Tibial artery (tissue), 4 donors: ENCODE measurements around the gene LIME1.

ENCODE experiments used
- DNase-seq, 2 donors: peaks; one replicate each; pipeline ENCODE4 v3.0.0-alpha.2; 2019
- H3K27ac ChIP-seq, 2 donors: fragments of 200-600 bp; sonication (generic) in 1 of 2; 1 replicate in 1 of 2; 2 replicates in 1 of 2; pipeline ENCODE4 v1.5.1; 2018 to 2019; ENCODE audit warnings: mild to moderate bottlenecking in 1 of 2
- H3K27me3 ChIP-seq, 2 donors: fragments of 200-600 bp; sonication (generic) in 1 of 2; one replicate each; pipeline versions ENCODE4 v1.5.1 to v1.6.0; 2016 to 2019
- H3K36me3 ChIP-seq, 3 donors: fragments of 200-600 bp; sonication (generic) in 2 of 3; one replicate each; pipeline ENCODE4 v1.5.1; 2016 to 2019; ENCODE audit warnings: mild to moderate bottlenecking in 2 of 3
- H3K4me1 ChIP-seq, 4 donors: fragments of 200-600 bp; sonication (generic) in 2 of 4; 1 replicate in 3 of 4; 2 replicates in 1 of 4; pipeline ENCODE4 v1.5.1; 2016 to 2019
- H3K4me3 ChIP-seq, 2 donors: fragments of 200-600 bp; sonication (generic) in 1 of 2; 1 replicate in 1 of 2; 2 replicates in 1 of 2; pipeline ENCODE4 v1.5.1; 2018 to 2019; ENCODE audit warnings: mild to moderate bottlenecking in 2 of 2
- H3K9me3 ChIP-seq, 3 donors: fragments of 200-600 bp; sonication (generic) in 1 of 3; one replicate each; pipeline ENCODE4 v1.5.1; 2016 to 2019
- CTCF ChIP-seq, 2 experiments: fragments of 200-600 bp in 1 of 2; fragments of 450-650 bp in 1 of 2; IDR thresholded peaks; one replicate each; pipeline ENCODE4 v1.5.1; 2017 to 2019; ENCODE audit warnings: antibody characterized with exemption in 2 of 2, mild to moderate bottlenecking in 1 of 2, moderate library complexity in 1 of 2
- intact Hi-C: fragments of 100-400 bp; cut with DNase I; formaldehyde crosslinking; loops from one replicate; pipeline ENCODE4 v1.15.0; 2023; ENCODE audit warnings: low total_unique reads

LIME1 gene

GRCh38 chr20:63706027-63706695, 30.3 kb upstream of the LIME1 start:
- peak in 1 of 2 donors; percentile 53 for DNase-seq

GRCh38 chr20:63706852-63707557, 29.5 kb upstream of the LIME1 start:
- TF ChIP-seq CTCF (IDR thresholded peaks at IDR 0.05): no peak
- H3K4me3 ChIP-seq: peak overlapping the region; percentile 82 to 83

More at GRCh38 chr20:63706027-63706695, 30.3 kb upstream of the LIME1 start:
- Histone ChIP-seq H3K4me3 (peak overlapping the region in 1 of 2 donors; percentile 82), H3K4me1 (peaks cover 0 to 38% (median 28%) of the 10 kb centered on the region in 4 donors), H3K27ac (peak overlapping the region in 1 of 2 donors; percentile 76), H3K36me3 (peaks cover 21 to 69% (median 34%) of the 10 kb centered on the region in 3 donors), H3K27me3 (no peaks in the 10 kb centered on the region), H3K9me3 (no peaks in the 10 kb centered on the region)
- TF ChIP-seq CTCF (IDR thresholded peaks at IDR 0.05): no peak
- intact Hi-C loops: loop anchor here (5.0 kb wide), 2 partner anchors 49 to 79 kb away; partner anchors contain the start of genes GMEB2 and RTEL1

GRCh38 chr20:63707558-63708300, 28.7 kb upstream of the LIME1 start, which contains the start of the genes ARFRP1 and ZGPAT:
TSS of gene ARFRP1 (minus strand) at chr20:63707976. CDS start at chr20:63707091, 885 bp downstream.
TSS of gene ZGPAT (plus strand) at chr20:63708039. CDS start at chr20:63708581, 542 bp downstream.
- Histone ChIP-seq H3K27ac (peak within 1 kb of the TSS; percentile 76 to 86), H3K36me3 (peaks cover 34 to 75% (median 50%) of the 10 kb centered on the region in 3 donors)
- no peak for TF ChIP-seq CTCF (IDR thresholded peaks at IDR 0.05)

More at GRCh38 chr20:63706852-63707557, 29.5 kb upstream of the LIME1 start:
- DNase-seq: peak in 1 of 2 donors; percentile 74
- no peaks in the 10 kb centered on the region for H3K9me3 ChIP-seq
- H3K36me3 ChIP-seq: peaks cover 27 to 70% (median 42%) of the 10 kb centered on the region in 3 donors
- H3K27ac ChIP-seq: peak overlapping the region; percentile 76 to 86
- H3K4me1 ChIP-seq: peaks cover 0 to 40% (median 28%) of the 10 kb centered on the region in 4 donors
- no peaks in the 10 kb centered on the region for H3K27me3 ChIP-seq
- intact Hi-C loops: loop anchor here (5.0 kb wide), 2 partner anchors 50 to 80 kb away; partner anchors contain the start of genes GMEB2 and RTEL1

GRCh38 chr20:63708301-63709148, 27.9 kb upstream of the LIME1 start:
- intact Hi-C loops: loop anchor here (5.0 kb wide), 2 partner anchors 51 to 81 kb away; partner anchors contain the start of genes GMEB2 and RTEL1

More at GRCh38 chr20:63707558-63708300, 28.7 kb upstream of the LIME1 start, which contains the start of the genes ARFRP1 and ZGPAT:
- H3K4me3 ChIP-seq: peak within 1 kb of the TSS; percentile 82 to 83
- peak; percentile 85 to 93 for DNase-seq
- peaks cover 0 to 40% (median 28%) of the 10 kb centered on the region in 4 donors for H3K4me1 ChIP-seq
- intact Hi-C loops: loop anchor here (5.0 kb wide), 2 partner anchors 50 to 80 kb away; partner anchors contain the start of genes GMEB2 and RTEL1
- no peaks in the 10 kb centered on the region for H3K9me3 ChIP-seq
- no peaks in the 10 kb centered on the region for H3K27me3 ChIP-seq

More at GRCh38 chr20:63708301-63709148, 27.9 kb upstream of the LIME1 start:
- TF ChIP-seq CTCF (IDR thresholded peaks at IDR 0.05): no peak
- peaks cover 0 to 40% (median 28%) of the 10 kb centered on the region in 4 donors for H3K4me1 ChIP-seq
- no peaks in the 10 kb centered on the region for H3K27me3 ChIP-seq
- no peaks in the 10 kb centered on the region for H3K9me3 ChIP-seq
- peak overlapping the region; percentile 76 to 86 for H3K27ac ChIP-seq
- peak in 1 of 2 donors; percentile 66 for DNase-seq
- H3K4me3 ChIP-seq: peak overlapping the region; percentile 82 to 83
- peaks cover 40 to 75% (median 50%) of the 10 kb centered on the region in 3 donors for H3K36me3 ChIP-seq
